Activated T-cell treated with anti-CD3 and anti-CD28 coated beads, Interleukin-2, amount 50 U/mL, for 1 hour (primary cell): ENCODE measurements around the gene LZTS2.
"Not testable (repeated sequence)": the region's sequence is repeated elsewhere in the genome, so short reads cannot be mapped to it uniquely, and the experiment has no call there.

Experiments used
- DNase-seq: peaks from one replicate; pipeline ENCODE4 v3.0.0-alpha.2; 2020

Gene LZTS2

GRCh38 chr10:100999742-101000126, at the start of gene LZTS2:
TSS of gene LZTS2 (plus strand) at chr10:100999808. CDS start at chr10:101002539, 2,731 bp downstream.
- no peak for DNase-seq

- no peak for DNase-seq
These were observed 39.4 kb upstream of the LZTS2 start for GRCh38 chr10:100960251-100960650.

GRCh38 chr10:100962351-100963080, 37.1 kb upstream of the LZTS2 start:
- DNase-seq = no peak

- DNase-seq = no peak
These were observed 35.8 kb upstream of the LZTS2 start for GRCh38 chr10:100963826-100964225.

GRCh38 chr10:100965820-100966219, 33.8 kb upstream of the LZTS2 start:
- no peak for DNase-seq

GRCh38 chr10:100966887-100967286, 32.7 kb upstream of the LZTS2 start:
- no peak for DNase-seq

GRCh38 chr10:100967332-100967731, 32.3 kb upstream of the LZTS2 start:
- no peak for DNase-seq

GRCh38 chr10:100968062-100968736, 31.4 kb upstream of the LZTS2 start:
- DNase-seq = no peak

- DNase-seq = no peak
These were observed 30.8 kb upstream of the LZTS2 start for GRCh38 chr10:100968863-100969186.

GRCh38 chr10:100969187-100970075, 30.2 kb upstream of the LZTS2 start, which contains the start of gene SEMA4G:
TSS of gene SEMA4G (plus strand) at chr10:100969504. CDS start at chr10:100972913, 3,409 bp downstream.
- DNase-seq = peak; percentile 61

- DNase-seq = peak; percentile 44
These were observed 29.3 kb upstream of the LZTS2 start for GRCh38 chr10:100970076-100970913.

GRCh38 chr10:100970914-100971811, 28.4 kb upstream of the LZTS2 start:
- DNase-seq = no peak

GRCh38 chr10:100972115-100972903, 27.3 kb upstream of the LZTS2 start:
- DNase-seq = no peak

- DNase-seq = no peak
These were observed 26.6 kb upstream of the LZTS2 start for GRCh38 chr10:100972904-100973535.

- DNase-seq = not testable (repeated sequence)
These were observed 24.2 kb upstream of the LZTS2 start for GRCh38 chr10:100975397-100975796.

- no peak for DNase-seq
These were observed 22.7 kb upstream of the LZTS2 start for GRCh38 chr10:100976906-100977305.

- DNase-seq = no peak
These were observed 22.2 kb upstream of the LZTS2 start for GRCh38 chr10:100977436-100977835.

GRCh38 chr10:100978121-100978900, 21.3 kb upstream of the LZTS2 start:
- no peak for DNase-seq

GRCh38 chr10:100978901-100979195, 20.8 kb upstream of the LZTS2 start:
- DNase-seq = no peak
